SK-N-SH treated with all-trans-retinoic acid at 6 μM for 48 hours (cell line): ENCODE measurements around the gene MOK.
A peak's percentile ranks its signal among the peaks of the same experiment; 100 is the strongest.

Experiments
- ATAC-seq: fragments of 200-7000 bp; cut with Tn5 transposase; 3 replicates; pipeline ENCODE4 v1.9.1; 2020; ENCODE audit warnings: mild to moderate bottlenecking, moderate library complexity
- ARNTL ChIP-seq: fragments of 450-650 bp; formaldehyde crosslinking; IDR thresholded peaks from 2 replicates; pipeline ENCODE4 v1.5.0; 2020; ENCODE audit warnings: low read depth, mild to moderate bottlenecking, moderate library complexity, borderline replicate concordance
- BACH2 ChIP-seq: fragments of 250-450 bp; sonication (Bioruptor Pico); IDR thresholded peaks from 2 replicates; pipeline ENCODE4 v1.9.0; 2021; ENCODE audit warnings: mild to moderate bottlenecking, borderline replicate concordance
- CREB5 ChIP-seq: fragments of 250-450 bp; sonication (Bioruptor Pico); IDR thresholded peaks from 2 replicates; pipeline ENCODE4 v1.5.1; 2020; ENCODE audit warnings: low read depth, mild to moderate bottlenecking, moderate library complexity
- CSDC2 ChIP-seq: fragments of 250-450 bp; sonication (Bioruptor Pico); IDR thresholded peaks from 2 replicates; pipeline ENCODE4 v1.5.0; 2020; ENCODE audit warnings: mild to moderate bottlenecking, moderate library complexity
- CSRNP3 ChIP-seq: fragments of 250-450 bp; sonication (Bioruptor Pico); IDR thresholded peaks from 2 replicates; pipeline ENCODE4 v1.5.1; 2021; ENCODE audit warnings: mild to moderate bottlenecking, moderate library complexity
- ESRRG ChIP-seq: fragments of 250-450 bp; sonication (Bioruptor Pico); IDR thresholded peaks from 2 replicates; pipeline ENCODE4 v1.6.1; 2021; ENCODE audit warnings: mild to moderate bottlenecking
- GLIS3 ChIP-seq: fragments of 250-450 bp; sonication (Bioruptor Pico); IDR thresholded peaks from 2 replicates; pipeline ENCODE4 v1.5.0; 2020; ENCODE audit warnings: mild to moderate bottlenecking, moderate library complexity
- ISL1 ChIP-seq: fragments of 250-450 bp; sonication (Bioruptor Pico); IDR thresholded peaks from 2 replicates; pipeline ENCODE4 v2.1.2; 2022; ENCODE audit warnings: mild to moderate bottlenecking, moderate library complexity
- OSR1 ChIP-seq: fragments of 250-450 bp; sonication (Bioruptor Pico); IDR thresholded peaks from 2 replicates; pipeline ENCODE4 v1.8.0; 2022; ENCODE audit warnings: moderate library complexity, mild to moderate bottlenecking, inconsistent platforms
- PATZ1 ChIP-seq: fragments of 250-450 bp; sonication (Bioruptor Pico); IDR thresholded peaks from 2 replicates; pipeline ENCODE4 v1.8.0; 2020; ENCODE audit warnings: mild to moderate bottlenecking, moderate library complexity, borderline replicate concordance
- POU6F1 ChIP-seq: fragments of 250-450 bp; sonication (Bioruptor Pico); IDR thresholded peaks from 2 replicates; pipeline ENCODE4 v1.8.0; 2021; ENCODE audit warnings: low read depth, mild to moderate bottlenecking, moderate library complexity, borderline replicate concordance
- PPARA ChIP-seq: fragments of 250-450 bp; sonication (Bioruptor Pico); IDR thresholded peaks from 2 replicates; pipeline ENCODE4 v1.5.0; 2020; ENCODE audit warnings: mild to moderate bottlenecking, borderline replicate concordance
- SNAI2 ChIP-seq: fragments of 250-450 bp; sonication (Bioruptor Pico); IDR thresholded peaks from 2 replicates; pipeline ENCODE4 v1.5.0; 2020; ENCODE audit warnings: mild to moderate bottlenecking, moderate library complexity
- TCF4 ChIP-seq: fragments of 250-450 bp; sonication (Bioruptor Pico); IDR thresholded peaks from 2 replicates; pipeline ENCODE4 v1.8.0; 2021; ENCODE audit warnings: mild to moderate bottlenecking, moderate library complexity, borderline replicate concordance
- TOX ChIP-seq: fragments of 250-450 bp; sonication (Bioruptor Pico); IDR thresholded peaks from 2 replicates; pipeline ENCODE4 v1.8.0; 2021; ENCODE audit warnings: mild to moderate bottlenecking, moderate library complexity, borderline replicate concordance
- TSHZ2 ChIP-seq: fragments of 250-450 bp; sonication (Bioruptor Pico); IDR thresholded peaks from 2 replicates; pipeline ENCODE4 v1.5.0; 2020; ENCODE audit warnings: mild to moderate bottlenecking, moderate library complexity
- ZC3H10 ChIP-seq: fragments of 250-450 bp; sonication (Bioruptor Pico); IDR thresholded peaks from 2 replicates; pipeline ENCODE4 v1.5.1; 2021; ENCODE audit warnings: mild to moderate bottlenecking, moderate library complexity
- ZFP3 ChIP-seq: fragments of 250-450 bp; sonication (Bioruptor Pico); IDR thresholded peaks from 2 replicates; pipeline ENCODE4 v1.5.0; 2020; ENCODE audit warnings: mild to moderate bottlenecking, moderate library complexity
- ZFP30 ChIP-seq: fragments of 450-650 bp; formaldehyde crosslinking; IDR thresholded peaks from 2 replicates; pipeline ENCODE4 v1.5.0; 2022; ENCODE audit warnings: mild to moderate bottlenecking, moderate library complexity
- ZNF565 ChIP-seq: fragments of 450-650 bp; formaldehyde crosslinking; conservative IDR thresholded peaks from 2 replicates; pipeline ENCODE4 v1.5.0; 2020; ENCODE audit warnings: low read depth, mild to moderate bottlenecking, moderate library complexity
- ZNF70 ChIP-seq: fragments of 450-650 bp; formaldehyde crosslinking; IDR thresholded peaks from 2 replicates; pipeline ENCODE4 v1.5.0; 2020; ENCODE audit warnings: mild to moderate bottlenecking, moderate library complexity
- ZNF8 ChIP-seq: fragments of 450-650 bp; formaldehyde crosslinking; IDR thresholded peaks from 2 replicates; pipeline ENCODE4 v1.5.0; 2020; ENCODE audit warnings: mild to moderate bottlenecking, moderate library complexity

Gene MOK

GRCh38 chr14:102211240-102211639, 93.7 kb downstream of the MOK start:
- TF ChIP-seq ZNF70 (CRISPR knock-in tag) (no peak), ZC3H10 (CRISPR knock-in tag) (no peak), OSR1 (CRISPR knock-in tag) (no peak), ESRRG (CRISPR knock-in tag) (no peak), BACH2 (CRISPR knock-in tag) (no peak), TSHZ2 (CRISPR knock-in tag) (no peak), ISL1 (CRISPR knock-in tag) (no peak), ARNTL (no peak), TCF4 (CRISPR knock-in tag) (no peak), PPARA (CRISPR knock-in tag) (no peak), ZNF8 (CRISPR knock-in tag) (no peak), PATZ1 (CRISPR knock-in tag) (no peak), ZFP3 (no peak), CSDC2 (no peak), ZFP30 (CRISPR knock-in tag) (no peak)
- no peak for ATAC-seq

- ATAC-seq = no peak
- TF ChIP-seq TSHZ2 (CRISPR knock-in tag) = no peak
- no peak for TF ChIP-seq SNAI2
- no peak for TF ChIP-seq CREB5 (CRISPR knock-in tag)
- TF ChIP-seq, all 23 proteins: peak for 0
Observed at GRCh38 chr14:102210421-102211042, 94.4 kb downstream of the MOK start.

GRCh38 chr14:102209224-102209966, 95.6 kb downstream of the MOK start:
- peak; percentile 77 for ATAC-seq
- TF ChIP-seq POU6F1 (CRISPR knock-in tag) (no peak), CSDC2 (no peak), OSR1 (CRISPR knock-in tag) (no peak), ZNF70 (CRISPR knock-in tag) (no peak), TOX (CRISPR knock-in tag) (no peak), ARNTL (no peak), CSRNP3 (CRISPR knock-in tag) (no peak), ZFP3 (no peak), GLIS3 (CRISPR knock-in tag) (no peak), ZC3H10 (CRISPR knock-in tag) (no peak), BACH2 (CRISPR knock-in tag) (no peak), CREB5 (CRISPR knock-in tag) (no peak), PPARA (CRISPR knock-in tag) (no peak), ZNF565 (CRISPR knock-in tag) (no peak)
